HG03442 (cell line): ENCODE measurements around the gene C22orf39.

Source experiments
- ATAC-seq: cut with Tn5 transposase; IDR thresholded peaks from one replicate; pipeline ENCODE4 v1.9.1; 2021; ENCODE audit warnings: mild to moderate bottlenecking, moderate library complexity; ENCODE audit not compliant: unreplicated experiment

C22orf39 gene

GRCh38 chr22:19477321-19478044, 30.0 kb upstream of the C22orf39 start:
- ATAC-seq: no peak

- ATAC-seq: no peak
These were observed 28.5 kb upstream of the C22orf39 start for GRCh38 chr22:19476023-19476422.

GRCh38 chr22:19473578-19473977, 26.1 kb upstream of the C22orf39 start:
- ATAC-seq: no peak

GRCh38 chr22:19472233-19472632, 24.7 kb upstream of the C22orf39 start:
- no peak for ATAC-seq

GRCh38 chr22:19471572-19471971, 24.1 kb upstream of the C22orf39 start:
- no peak for ATAC-seq

GRCh38 chr22:19470010-19470409, 22.5 kb upstream of the C22orf39 start:
- ATAC-seq: no peak

GRCh38 chr22:19469421-19469820, 21.9 kb upstream of the C22orf39 start:
- no peak for ATAC-seq

GRCh38 chr22:19467912-19468311, 20.4 kb upstream of the C22orf39 start:
- no peak for ATAC-seq

GRCh38 chr22:19466848-19467752, 19.6 kb upstream of the C22orf39 start:
- no peak for ATAC-seq

- ATAC-seq: no peak
These were observed 18.7 kb upstream of the C22orf39 start for GRCh38 chr22:19466126-19466716.

- no peak for ATAC-seq
These were observed 17.5 kb upstream of the C22orf39 start for GRCh38 chr22:19464975-19465374.

GRCh38 chr22:19464546-19464945, 17.0 kb upstream of the C22orf39 start:
- ATAC-seq: no peak

GRCh38 chr22:19463491-19464469, 16.3 kb upstream of the C22orf39 start:
- no peak for ATAC-seq

GRCh38 chr22:19463008-19463407, 15.5 kb upstream of the C22orf39 start:
- no peak for ATAC-seq

- ATAC-seq: no peak
These were observed 14.0 kb upstream of the C22orf39 start for GRCh38 chr22:19461506-19461905.

- no peak for ATAC-seq
These were observed 12.5 kb upstream of the C22orf39 start for GRCh38 chr22:19460036-19460435.

- ATAC-seq: no peak
These were observed 10.4 kb upstream of the C22orf39 start for GRCh38 chr22:19457828-19458428.

GRCh38 chr22:19456541-19456940, 9.0 kb upstream of the C22orf39 start:
- no peak for ATAC-seq

- ATAC-seq: no peak
These were observed 8.3 kb upstream of the C22orf39 start for GRCh38 chr22:19455585-19456370.
